Upper lobe of left lung (tissue), 4 donors: Measurements from ENCODE around the gene ITGA1.

Experiments
- CTCF ChIP-seq, 6 experiments: fragments of 450-650 bp in 4 of 6; fragments of 200-600 bp in 2 of 6; sonication (generic) in 2 of 6; IDR thresholded peaks; one replicate each; pipeline ENCODE4 v1.5.1; 2016 to 2019; ENCODE audit warnings: antibody characterized with exemption in 6 of 6
- EP300 ChIP-seq, 4 donors: sonication (generic); formaldehyde crosslinking; IDR thresholded peaks; one replicate each; pipeline ENCODE4 v1.5.1; 2017; ENCODE audit warnings: antibody characterized with exemption in 4 of 4, control low read depth in 2 of 4
- POLR2A ChIP-seq, 4 donors: fragments of 450-650 bp; IDR thresholded peaks; one replicate each; pipeline ENCODE4 v1.5.1; 2016 to 2017; ENCODE audit warnings: antibody characterized with exemption in 4 of 4, mild to moderate bottlenecking in 2 of 4

- no peak for TF ChIP-seq EP300 (IDR thresholded peaks at IDR 0.05)
- TF ChIP-seq CTCF (IDR thresholded peaks at IDR 0.05), result no peak
- TF ChIP-seq POLR2A (IDR thresholded peaks at IDR 0.05), result no peak
Measured at GRCh38 chr5:52950686-52951085, 163.0 kb downstream of the ITGA1 start.
